ENCODE data around the gene CAMKMT. TPM values are rescaled to one million over a fixed set of nuclear protein-coding genes. Genes with fewer than 3 reads are reported as not detected.

CAMKMT gene
- total and polyA plus RNA-seq, 9 of the 15 experiments (the other 6 are each of a cell fraction or from before 2014, with no cell fraction given): 1.6 to 15.3 (median 7.4) TPM

DNA sequence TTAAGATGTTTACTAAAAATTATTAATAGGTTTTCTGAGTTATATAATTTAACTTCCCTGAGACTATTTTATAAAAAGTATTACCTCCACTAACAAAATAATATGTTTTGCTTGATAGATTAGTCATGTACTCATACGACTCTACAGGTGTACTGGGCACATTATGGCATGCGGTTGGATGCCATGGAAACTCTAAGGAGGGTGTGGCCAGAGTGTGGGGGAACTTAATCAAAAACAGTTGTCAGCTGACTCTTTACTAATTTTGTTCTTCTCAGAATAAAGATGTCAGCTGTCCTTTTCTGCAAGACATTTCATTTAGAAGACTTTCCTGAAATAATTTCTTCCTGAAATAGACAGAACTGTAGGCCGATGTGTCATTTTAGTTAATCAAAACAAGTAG lies 351.4 kb downstream of the CAMKMT start (continued):
- TF ChIP-seq, protein P1, sequence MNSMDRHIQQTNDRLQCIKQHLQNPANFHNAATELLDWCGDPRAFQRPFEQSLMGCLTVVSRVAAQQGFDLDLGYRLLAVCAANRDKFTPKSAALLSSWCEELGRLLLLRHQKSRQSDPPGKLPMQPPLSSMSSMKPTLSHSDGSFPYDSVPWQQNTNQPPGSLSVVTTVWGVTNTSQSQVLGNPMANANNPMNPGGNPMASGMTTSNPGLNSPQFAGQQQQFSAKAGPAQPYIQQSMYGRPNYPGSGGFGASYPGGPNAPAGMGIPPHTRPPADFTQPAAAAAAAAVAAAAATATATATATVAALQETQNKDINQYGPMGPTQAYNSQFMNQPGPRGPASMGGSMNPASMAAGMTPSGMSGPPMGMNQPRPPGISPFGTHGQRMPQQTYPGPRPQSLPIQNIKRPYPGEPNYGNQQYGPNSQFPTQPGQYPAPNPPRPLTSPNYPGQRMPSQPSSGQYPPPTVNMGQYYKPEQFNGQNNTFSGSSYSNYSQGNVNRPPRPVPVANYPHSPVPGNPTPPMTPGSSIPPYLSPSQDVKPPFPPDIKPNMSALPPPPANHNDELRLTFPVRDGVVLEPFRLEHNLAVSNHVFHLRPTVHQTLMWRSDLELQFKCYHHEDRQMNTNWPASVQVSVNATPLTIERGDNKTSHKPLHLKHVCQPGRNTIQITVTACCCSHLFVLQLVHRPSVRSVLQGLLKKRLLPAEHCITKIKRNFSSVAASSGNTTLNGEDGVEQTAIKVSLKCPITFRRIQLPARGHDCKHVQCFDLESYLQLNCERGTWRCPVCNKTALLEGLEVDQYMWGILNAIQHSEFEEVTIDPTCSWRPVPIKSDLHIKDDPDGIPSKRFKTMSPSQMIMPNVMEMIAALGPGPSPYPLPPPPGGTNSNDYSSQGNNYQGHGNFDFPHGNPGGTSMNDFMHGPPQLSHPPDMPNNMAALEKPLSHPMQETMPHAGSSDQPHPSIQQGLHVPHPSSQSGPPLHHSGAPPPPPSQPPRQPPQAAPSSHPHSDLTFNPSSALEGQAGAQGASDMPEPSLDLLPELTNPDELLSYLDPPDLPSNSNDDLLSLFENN (IDR thresholded peaks at IDR 0.05; ENCODE audit: low read depth in 2 of 2, low read length in 2 of 2): no peak
- no peak for TF ChIP-seq ZNF121 (CRISPR knock-in tag; conservative IDR thresholded peaks at IDR 0.05)
- no peak for TF ChIP-seq MECOM (CRISPR knock-in tag; IDR thresholded peaks at IDR 0.05)
- no peak for TF ChIP-seq MYNN (IDR thresholded peaks at IDR 0.05)
- TF ChIP-seq MYNN (CRISPR knock-in tag; IDR thresholded peaks at IDR 0.05): no peak
- no peak for TF ChIP-seq CBX5 (IDR thresholded peaks at IDR 0.05; ENCODE audit: borderline replicate concordance, low read depth)
- TF ChIP-seq ZBTB7A (IDR thresholded peaks at IDR 0.05; ENCODE audit: borderline replicate concordance, control insufficient read depth, low read depth, low read length): no peak
- TF ChIP-seq, protein P2, sequence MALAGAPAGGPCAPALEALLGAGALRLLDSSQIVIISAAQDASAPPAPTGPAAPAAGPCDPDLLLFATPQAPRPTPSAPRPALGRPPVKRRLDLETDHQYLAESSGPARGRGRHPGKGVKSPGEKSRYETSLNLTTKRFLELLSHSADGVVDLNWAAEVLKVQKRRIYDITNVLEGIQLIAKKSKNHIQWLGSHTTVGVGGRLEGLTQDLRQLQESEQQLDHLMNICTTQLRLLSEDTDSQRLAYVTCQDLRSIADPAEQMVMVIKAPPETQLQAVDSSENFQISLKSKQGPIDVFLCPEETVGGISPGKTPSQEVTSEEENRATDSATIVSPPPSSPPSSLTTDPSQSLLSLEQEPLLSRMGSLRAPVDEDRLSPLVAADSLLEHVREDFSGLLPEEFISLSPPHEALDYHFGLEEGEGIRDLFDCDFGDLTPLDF (CRISPR knock-in tag; IDR thresholded peaks at IDR 0.05): no peak
- TF ChIP-seq SRSF3 (IDR thresholded peaks at IDR 0.05; ENCODE audit: insufficient read depth, low read length): no peak
- TF ChIP-seq, protein P3, sequence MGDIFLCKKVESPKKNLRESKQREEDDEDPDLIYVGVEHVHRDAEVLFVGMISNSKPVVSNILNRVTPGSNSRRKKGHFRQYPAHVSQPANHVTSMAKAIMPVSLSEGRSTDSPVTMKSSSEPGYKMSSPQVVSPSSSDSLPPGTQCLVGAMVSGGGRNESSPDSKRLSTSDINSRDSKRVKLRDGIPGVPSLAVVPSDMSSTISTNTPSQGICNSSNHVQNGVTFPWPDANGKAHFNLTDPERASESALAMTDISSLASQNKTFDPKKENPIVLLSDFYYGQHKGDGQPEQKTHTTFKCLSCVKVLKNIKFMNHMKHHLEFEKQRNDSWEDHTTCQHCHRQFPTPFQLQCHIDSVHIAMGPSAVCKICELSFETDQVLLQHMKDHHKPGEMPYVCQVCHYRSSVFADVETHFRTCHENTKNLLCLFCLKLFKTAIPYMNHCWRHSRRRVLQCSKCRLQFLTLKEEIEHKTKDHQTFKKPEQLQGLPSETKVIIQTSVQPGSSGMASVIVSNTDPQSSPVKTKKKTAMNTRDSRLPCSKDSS (IDR thresholded peaks at IDR 0.05; ENCODE audit: low read depth, partially characterized antibody): no peak
